ENCODE data around the gene AJUBA.

DNA sequence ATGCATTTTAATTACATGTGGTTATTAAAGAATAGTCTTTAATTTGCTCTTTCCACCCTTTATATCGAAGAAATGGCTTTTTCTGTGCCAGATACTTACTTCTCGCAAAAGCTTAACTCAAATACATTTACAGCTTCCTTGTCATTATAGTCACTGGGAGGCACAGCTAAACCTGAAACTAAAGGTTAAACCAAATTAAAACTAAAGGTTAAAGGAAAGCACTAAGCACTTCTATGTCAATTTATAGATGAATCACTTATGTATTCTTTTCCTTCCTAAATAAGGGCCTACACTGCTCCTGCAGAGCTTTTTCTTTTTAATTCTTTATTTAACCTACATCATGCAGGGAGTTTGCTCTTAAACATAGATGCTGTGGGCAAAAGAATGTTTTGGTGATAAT is 18.5 kb upstream of the AJUBA start:
- TF ChIP-seq POLR2AphosphoS5 (IDR thresholded peaks at IDR 0.05), result no peak
- no peak for TF ChIP-seq EP300 (IDR thresholded peaks at IDR 0.05)
